HG03442 (cell line): ENCODE data around the gene FAIM2.

Experiments used
- ATAC-seq: cut with Tn5 transposase; IDR thresholded peaks from one replicate; pipeline ENCODE4 v1.9.1; 2021; ENCODE audit warnings: mild to moderate bottlenecking, moderate library complexity; ENCODE audit not compliant: unreplicated experiment

FAIM2 gene

DNA sequence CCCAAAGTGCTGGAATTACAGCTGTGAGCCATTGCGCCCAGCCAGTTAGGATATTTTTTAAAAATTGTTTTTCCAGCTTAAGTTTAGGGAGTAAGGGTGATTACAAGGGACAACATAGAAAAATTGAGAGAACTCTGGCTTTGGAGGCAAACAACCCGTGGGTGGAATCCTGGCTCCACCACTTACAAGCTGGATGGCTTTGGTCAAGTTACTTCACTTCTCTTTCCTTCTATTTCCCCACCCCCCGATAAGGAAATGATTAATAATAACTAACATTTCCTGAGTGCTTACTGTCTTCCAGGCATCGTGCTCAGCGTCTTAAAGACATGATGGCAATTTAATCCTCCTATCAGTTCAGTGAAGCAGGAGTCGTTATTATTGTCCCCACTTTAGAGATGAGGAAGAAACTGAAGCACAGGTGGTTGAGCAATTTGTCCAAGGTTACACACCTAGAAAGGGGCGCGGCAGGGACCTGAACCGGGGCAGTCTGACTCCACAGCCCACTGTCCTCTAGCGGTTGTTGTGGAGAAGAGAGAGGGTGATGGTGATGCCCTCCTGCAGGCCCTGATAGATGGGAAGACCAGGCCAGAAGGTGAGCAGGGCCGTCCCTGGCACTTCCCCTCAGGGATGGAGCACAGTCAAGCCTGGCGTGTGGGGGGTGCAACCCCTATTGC, 16.7 kb upstream of the FAIM2 start:
- ATAC-seq = no peak

DNA sequence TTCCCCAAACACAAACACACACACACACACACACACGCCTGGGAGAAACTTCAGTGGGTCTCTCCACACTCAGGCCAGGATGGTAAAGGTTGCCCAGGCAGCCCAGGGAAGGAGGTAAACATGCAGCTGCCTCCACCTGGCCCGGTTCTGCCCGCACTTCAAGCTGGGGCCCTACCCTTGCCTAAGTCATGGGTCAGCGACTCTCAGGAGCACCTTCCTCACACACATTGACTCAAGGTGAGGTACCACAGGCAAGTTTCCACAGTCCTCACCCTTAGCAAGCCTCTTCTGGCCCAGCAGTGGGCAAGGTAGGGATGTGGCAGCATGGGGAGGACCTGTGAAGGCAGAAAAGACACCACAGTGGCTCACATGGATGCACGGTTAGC, 14.1 kb upstream of the FAIM2 start:
- ATAC-seq = no peak

DNA sequence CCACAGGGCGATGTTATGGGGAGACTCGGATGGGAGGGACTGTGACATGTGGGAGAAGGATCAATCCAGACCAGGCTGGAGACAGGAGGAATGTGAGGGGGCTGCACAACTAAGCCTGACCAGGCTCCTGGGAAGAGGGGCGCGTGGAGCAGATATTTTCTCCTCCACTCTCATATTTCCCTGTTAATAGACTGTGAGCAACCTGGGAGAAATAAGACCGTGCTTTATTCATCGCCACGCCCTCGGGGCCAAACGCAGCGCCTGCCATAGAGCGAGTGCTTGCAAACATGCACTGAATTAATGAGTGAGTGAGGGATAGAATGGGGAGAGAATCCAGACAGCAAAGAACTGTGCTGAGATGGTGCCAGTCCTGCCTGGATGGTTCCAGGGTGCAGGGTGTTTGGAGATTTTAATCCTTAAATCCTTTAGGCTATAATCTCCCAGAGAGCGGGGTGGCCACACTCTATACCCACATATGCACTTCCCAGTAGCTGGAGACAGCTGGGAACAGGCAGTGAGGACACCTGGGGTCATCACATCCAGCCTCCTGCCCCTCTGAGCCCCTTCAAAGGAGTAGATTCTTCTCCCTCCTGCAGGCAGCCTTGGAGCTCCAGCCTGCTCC, 13.6 kb upstream of the FAIM2 start:
- ATAC-seq = no peak

DNA sequence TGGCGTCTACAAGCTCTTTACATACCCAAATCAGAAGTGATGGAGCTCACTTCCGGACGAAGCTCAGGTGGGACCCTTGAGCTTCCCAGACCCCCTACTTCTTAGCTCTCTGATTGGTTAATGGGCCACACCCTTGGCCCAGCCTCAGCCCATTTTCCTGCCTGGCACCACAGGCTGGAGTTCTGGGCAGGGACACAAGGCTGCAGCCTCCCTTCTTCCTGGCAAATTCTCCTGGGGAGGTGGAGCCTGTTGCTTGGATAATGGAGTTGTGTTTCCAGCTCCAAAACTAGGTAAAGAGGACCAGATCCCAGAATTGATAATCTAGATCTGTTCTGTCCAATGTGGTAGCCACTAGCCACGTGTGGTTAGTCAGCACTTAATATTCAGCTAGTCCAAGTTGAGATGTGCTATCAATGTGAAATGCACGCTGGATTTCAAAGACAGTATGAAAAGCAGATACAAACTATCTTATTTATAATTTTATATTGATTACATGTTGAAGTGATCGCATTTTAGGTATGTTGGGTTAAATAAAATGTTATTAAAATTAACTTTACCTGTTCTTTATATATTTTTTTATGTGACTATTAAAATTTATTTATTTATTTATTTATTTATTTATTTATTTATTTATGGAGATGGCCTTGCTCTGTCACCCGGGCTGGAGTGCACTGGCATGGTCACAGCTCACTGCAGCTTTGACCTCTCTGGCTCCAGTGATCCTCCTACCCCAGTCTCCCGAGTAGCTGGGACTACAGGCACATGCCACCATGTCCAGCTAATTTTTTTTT, 12.6 kb upstream of the FAIM2 start:
- no peak for ATAC-seq

DNA sequence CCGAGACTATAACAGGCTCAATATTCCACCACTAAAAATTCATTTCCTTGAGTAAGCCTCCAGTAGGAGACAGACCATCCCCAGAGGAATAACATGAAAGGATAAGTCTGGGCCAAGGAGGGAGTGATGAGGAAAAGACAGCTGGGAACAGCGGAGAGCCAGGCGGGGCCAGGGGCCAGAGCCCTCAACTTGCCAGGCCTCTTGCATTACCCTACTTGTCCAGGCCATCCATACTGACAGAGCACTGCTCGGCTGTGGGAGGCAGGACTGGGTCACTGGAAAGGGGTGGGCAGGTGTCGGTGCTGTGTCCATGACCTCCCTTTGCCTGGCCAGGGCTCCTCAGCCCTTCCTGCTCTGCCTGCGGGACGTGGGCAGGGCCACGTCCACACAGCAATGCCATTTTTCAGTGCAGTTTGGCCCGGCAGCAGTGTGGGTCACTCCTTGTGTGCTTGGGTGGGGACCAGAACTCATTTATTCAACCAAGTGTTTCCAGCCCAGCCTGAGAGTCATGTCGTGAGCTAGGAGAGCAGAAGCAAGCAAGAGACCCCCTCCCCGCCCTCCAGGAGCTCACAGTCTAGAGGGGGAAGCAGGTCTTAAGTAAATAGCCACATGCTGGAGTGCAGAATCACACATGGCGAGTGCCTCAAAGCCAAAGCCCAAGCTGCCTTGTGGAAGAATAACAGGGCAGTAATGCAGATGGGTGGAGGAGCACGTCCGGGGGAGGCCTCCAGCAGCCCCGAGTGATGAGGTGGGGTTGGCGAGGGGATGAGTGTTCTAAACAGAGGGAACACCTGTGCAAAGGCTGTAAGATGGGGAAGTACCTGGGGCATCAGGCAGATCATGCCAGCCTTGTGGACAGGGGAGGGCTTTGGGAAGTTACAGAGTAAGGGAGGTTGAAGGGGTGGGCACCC, 8.9 kb upstream of the FAIM2 start:
- no peak for ATAC-seq

DNA sequence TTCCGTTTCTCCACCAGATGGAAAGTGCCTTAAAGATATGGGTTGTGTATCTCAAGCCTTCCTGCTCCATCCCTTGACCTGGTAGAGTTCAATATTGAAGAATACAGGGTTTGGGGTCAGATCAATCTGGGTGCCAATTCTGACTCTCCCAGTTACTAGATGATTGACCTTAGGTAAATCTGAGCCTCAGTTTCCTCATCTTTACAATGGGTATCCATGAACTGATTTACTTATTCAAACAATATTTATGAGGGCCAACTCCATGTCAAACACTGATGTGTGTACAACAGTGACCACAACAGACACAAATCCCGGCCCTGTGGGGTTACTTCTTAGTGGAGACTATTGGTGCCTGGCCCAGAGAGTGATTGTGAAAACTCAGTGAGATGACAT, 7.5 kb upstream of the FAIM2 start:
- ATAC-seq = no peak

DNA sequence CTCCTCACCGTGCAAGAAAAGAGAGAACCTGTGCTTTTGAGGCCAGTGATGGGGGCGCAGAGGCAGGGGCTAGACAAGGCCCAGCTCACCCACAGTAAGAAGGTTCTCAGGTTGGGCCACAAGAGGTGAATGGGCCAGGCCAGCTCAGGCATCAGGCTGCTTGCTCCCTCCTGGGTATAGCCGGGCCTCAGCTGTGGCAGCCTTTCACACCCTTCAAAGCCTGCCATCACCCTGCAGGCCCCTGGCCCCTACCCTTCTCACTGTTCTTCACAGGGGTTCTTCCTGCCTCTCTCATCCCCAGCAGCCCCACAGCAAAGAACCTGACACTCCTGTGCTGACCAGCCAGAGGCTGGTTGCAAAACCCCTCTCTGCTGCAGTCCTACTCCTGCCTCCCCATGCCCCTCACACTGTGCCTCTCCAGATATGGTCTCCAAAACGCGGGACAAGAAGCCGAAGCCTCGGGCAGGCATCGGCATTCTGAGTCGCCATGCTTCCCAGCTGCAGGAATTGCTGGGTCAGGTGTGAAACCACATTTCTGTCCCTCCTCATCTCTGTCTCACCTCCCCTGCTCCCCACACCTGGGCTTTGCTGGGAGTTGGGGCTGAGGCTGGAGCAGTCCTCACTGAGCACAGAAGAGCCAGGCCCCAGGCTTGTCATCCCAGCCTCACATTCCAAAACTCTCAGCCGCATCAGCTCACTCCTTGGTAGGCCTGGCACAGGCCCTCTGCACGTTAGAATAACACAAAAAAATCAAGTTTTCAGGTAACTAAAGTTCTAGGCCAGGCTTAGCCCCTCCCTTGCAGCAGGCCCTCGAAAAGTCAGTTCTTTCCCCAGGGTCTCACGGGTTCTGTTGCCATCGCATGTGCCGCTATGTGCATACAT, 6.9 kb upstream of the FAIM2 start:
- no peak for ATAC-seq

DNA sequence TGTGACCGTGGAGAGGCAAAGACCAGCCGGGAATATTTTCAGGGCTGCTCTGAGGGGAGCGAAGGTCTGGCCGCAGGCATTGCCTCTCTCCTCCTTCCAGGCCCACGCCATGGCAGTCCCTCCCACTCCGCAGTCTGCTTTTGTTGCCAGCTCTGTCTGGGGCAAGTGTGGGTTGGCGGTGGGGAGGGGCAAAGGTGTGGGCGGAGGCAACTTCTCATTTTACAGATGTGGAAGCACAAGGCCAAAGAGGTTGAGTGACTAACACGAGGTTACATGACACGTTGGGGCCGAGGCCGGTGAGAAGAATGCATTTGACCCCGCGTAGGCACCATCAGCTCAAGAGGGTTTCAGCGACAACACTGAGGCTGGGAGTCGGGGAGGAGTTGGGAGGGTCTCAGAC, 6.1 kb upstream of the FAIM2 start:
- no peak for ATAC-seq

DNA sequence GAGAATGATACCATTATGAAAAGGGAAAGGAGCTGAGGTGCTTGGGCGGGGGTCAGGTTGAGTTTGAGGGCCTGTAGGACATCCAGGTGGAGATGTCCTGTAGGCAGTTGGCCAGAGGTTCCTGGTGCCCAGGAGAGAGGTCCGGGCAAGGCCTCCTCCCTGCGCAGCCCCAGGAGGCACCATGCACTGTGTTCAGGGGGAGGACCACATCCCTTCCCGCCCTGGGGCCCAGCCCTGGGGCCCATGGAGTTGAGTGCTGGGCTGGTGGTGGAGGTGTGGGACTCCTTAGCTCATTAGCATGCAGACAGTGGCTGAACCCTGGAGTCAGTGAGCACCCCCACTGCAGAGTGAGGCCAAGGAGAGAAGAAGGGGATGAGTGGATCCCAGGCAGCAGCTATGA, 5.7 kb upstream of the FAIM2 start:
- ATAC-seq = no peak

DNA sequence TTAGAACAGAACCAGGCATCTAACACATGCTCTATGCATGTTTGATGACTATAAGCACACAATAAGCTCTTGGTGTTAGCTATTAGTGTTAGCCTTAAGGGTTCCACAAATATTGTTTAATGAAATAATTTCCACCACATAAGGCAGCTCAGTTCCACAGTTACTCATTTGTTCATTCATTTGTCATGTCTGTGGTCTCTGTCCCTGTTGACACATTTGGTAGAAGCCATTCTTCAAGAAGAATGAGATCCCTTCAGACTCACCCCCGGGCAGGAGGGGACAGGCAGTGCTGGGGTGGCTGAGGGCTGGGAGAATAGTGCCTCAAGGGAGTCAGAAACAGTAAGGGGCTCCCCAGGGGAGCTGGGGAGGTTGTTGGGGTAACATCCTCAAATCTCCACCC, 3.7 kb upstream of the FAIM2 start:
- ATAC-seq = no peak

DNA sequence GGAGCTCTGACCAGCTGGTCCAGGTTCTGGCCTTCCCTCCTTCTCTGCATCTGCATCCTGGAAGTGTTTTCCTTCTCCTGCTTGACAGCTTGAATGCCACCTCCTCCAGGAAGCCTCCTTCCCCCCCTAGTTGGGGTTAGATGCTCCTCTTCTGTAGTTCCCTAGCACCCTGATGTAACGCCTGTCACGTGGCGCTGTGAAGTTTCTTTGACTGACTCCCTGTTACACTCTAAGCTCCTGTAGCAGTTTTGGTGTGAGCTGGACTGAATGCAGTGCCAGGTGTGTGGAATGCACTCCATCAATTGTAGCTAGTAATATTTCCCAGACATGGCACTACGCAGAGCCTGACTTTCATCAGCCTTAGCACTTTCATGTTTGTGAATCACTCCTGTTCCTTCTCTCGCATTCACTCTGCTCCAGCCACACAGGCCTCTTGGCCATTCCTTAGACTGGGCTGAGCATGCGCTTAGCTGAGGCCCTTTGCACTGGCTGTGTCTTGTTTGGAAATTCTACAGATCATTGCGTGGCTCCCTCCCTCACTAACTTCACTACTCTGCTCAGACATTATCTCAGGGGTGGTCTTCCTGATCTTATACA, 2.1 kb upstream of the FAIM2 start:
- no peak for ATAC-seq

DNA sequence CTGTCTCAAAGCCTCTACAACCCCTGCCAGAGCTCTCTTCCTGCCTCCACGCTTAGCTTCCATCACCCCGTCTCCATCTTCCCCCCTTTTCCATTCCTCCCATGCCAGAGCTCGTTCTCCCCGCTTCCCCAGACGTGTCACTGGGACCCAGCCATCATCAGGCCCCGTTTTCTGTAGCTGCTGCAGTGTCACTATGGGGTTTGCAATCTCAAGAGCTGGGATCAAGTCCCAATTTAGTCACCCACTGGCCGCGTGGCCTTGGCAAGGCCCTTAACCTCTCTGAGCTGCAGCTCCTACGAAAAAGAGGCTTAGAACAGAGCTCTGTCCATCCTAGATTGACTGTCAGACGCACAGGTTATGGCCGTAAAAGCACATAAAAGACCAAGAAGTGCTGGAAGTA, 901 bp upstream of the FAIM2 start:
- ATAC-seq = no peak

DNA sequence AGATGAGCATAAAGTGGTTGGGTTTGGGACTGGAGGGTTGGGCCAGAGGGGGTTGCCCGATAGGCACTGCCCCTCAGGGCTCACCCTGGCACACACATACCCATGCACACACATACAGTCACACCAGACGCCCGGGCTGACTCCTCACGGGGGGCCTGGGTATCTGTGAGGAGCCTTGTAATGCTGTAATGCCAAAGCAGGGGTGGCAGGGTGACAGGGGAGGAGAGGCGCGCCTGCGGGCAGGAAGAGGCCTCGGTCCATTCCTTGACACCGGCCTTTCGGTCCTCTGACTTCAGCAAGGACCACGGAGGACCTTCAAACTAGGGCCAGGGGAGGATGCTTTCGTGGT, 375 bp downstream of the FAIM2 start:
- no peak for ATAC-seq

DNA sequence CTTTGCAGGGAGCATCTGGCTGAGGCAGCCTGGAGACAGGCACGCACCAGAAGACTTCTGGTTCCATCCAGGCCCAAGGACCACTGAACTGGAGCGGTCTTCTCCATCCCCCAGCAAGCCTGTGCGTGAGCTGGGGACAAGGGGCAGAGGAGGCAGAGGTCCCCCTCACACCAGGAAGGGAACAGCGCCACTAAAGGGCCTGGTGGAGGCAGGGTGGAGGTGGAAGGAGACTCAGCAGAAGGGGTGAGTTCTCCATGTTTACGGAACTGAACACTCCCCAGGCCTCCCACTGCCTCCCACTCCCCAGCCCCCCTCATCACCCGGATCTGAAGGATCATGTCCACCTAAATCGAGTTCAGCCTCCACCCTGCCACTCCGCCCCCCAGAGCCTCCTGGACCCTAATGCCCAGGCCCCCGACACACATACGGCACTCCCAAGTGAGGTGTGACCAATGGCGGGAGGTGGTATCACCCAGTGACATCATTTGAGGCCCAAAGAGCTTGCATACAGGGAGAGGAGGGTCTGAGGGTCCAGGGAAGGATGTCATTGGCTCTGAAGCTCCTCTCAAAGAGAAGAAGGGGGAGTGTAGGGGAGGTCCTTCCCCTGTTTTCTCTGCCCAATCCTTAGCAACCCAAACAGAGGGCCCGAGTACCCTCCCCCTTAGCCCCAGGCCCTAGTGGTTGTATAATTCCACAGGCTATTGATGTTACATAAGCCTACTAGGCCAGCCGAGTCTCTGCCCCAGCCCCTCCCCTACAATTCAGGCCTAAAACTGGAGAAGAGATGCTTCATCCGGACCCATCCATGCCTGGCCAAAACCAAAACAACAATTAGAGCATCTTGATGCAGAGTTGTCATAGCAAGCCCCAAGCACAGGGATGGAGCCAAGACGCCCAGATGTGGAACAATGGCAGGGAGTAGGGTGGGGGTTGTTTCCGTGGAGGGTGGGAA, 1.0 kb downstream of the FAIM2 start:
- ATAC-seq = no peak

DNA sequence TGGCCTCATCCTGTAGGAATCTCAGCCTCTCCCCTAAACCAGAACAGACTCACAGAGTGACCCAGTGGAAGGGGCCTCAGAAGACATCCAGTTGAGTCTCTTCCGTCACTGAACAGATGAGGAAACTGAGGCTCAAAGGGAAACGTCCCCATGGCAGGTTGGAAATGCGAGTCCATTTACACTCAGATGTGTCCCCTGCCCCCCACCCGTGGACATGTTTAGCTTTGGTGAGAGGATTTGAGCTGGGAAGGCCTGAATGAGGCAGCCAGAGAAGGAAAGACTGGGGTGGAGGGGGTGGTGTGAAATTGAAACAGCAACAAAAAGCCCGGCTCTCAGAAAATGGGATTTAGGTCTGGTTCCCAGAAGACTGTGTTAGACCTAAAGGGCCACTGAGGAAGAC, 1.7 kb downstream of the FAIM2 start:
- no peak for ATAC-seq

DNA sequence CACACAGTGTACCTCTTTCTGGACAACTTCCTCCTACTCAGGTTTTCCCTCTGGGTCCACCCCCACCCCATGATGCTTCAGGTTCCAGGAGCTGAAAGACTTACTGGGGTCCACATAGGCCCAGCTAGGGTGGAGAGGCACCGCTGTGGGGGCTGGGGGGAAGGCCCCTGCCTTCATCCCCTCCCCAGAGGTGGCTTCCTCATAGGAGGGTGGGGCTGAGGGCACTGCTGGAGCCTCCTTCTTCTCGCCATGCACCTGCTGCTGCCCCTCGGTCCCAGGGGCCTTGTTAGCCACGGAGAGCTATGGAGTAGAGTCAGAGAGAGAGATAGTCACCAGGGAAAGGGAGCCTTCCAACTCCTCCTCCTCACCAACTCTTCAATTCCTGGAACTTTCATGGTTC, 2.7 kb downstream of the FAIM2 start:
- ATAC-seq = no peak

DNA sequence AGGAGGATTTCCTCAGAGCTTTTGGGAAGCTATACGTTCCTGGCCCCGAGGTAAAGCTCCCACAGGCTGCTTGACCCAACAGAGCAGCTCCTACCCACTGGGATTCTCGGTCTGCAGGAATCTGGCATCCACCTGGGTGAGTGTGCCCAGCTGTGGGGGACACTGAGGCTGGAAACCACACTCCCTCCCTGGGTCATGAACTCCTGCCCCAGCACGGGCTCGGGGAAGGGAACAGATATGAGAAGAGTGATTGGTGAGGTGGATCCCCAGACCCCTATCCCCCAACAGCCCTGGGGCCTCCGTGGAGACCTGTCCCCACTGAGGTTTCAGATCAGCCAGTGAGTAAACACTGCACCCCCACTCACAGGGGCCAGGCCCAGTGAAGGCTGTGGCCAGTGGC, 3.3 kb downstream of the FAIM2 start:
- ATAC-seq = no peak

DNA sequence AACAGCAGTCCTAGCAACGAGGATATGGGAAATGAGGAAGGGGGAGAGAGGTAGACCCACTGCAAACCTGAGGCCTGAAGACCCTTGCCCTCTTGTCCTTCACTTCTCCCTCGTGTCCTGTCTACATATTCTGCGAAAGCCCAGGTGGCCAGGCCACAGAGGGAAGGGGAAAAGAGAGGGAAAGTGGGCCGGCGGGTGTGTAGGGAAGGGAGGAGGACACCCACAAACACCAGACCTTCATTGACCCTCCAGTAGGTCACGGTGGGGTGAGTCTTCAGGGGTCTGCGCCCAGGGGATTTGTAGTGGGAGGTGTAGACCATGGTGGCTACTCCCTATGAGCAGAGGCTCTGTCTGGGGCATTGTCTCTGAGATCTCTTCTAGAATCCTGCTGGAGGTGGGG, 3.8 kb downstream of the FAIM2 start:
- no peak for ATAC-seq

DNA sequence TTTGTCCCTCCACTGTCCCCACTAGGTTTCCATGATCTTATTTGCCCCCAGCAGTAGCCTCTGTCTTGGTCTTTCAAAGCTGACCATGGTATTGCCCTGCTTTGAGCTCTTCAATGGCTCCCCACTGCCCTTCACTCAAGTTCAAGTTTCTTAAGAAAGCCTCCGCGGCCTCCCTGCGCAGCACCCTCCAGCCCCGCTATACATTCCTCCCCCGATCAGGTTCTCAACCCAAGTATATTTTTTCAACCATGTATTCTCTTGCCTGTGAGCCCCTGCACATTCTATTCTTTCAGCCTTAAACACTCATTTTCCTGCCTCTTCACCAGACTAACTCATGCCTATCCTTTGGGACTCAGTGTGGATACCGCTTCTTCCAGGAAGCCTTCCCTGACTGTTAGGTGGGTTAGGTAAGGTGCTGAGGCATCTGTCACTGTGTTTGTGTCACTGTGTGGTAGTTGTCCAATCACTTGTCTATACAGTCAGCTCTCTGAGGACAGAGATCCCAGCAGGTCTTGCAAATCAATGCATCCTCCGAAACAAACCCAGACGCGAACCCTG, 4.3 kb downstream of the FAIM2 start:
- ATAC-seq = no peak
